Caco-2 (cell line): ENCODE data around the gene MICAL3. TPM values are rescaled to one million over a fixed set of nuclear protein-coding genes. Genes with fewer than 3 reads are reported as not detected.
A peak's percentile ranks its signal among the peaks of the same experiment; 100 is the strongest.
"Not testable (repeated sequence)": the region's sequence is repeated elsewhere in the genome, so short reads cannot be mapped to it uniquely, and the experiment has no call there.

Experiments used
- BruUV-seq: library from RNA; stranded (reverse); fragments of 400-500 nt; replicated peaks from 2 replicates; lab custom pipeline; 2021; lab: Mats Ljungman, UMichigan
- CTCF ChIA-PET: fragments of 300-600 bp; sonication (Branson Sonifier 250); formaldehyde crosslinking; loops from one replicate; lab custom pipeline; 2022; ENCODE audit warnings: antibody characterized with exemption; lab: Charles Lee
- POLR2A ChIA-PET: fragments of 300-600 bp; sonication (Branson Sonifier 250); formaldehyde crosslinking; loops from one replicate; lab custom pipeline; 2022; ENCODE audit warnings: antibody characterized with exemption; lab: Charles Lee
- DNase-seq, 2 experiments: peaks; one replicate each; pipeline versions ENCODE4 v3.0.0 to v3.0.0-alpha.2; 2020 to 2022
- H3K27me3 ChIP-seq: replicated peaks from 2 replicates; pipeline ENCODE4 v1.6.0; 2011; ENCODE audit warnings: low read length; ENCODE audit not compliant: control insufficient read depth, insufficient read depth
- H3K36me3 ChIP-seq: 2 replicates; pipeline ENCODE4 v1.5.1; 2011; ENCODE audit warnings: low read length; ENCODE audit not compliant: control insufficient read depth, insufficient read depth
- H3K4me1 ChIP-seq: fragments of 250-450 bp; sonication (Bioruptor Pico); 2 replicates; pipeline ENCODE4 v1.5.1; 2020; ENCODE audit warnings: mild to moderate bottlenecking
- H3K4me3 ChIP-seq: 2 replicates; pipeline ENCODE4 v1.5.1; 2011; ENCODE audit warnings: low read depth, mild to moderate bottlenecking, control low read depth, low read length
- H3K9me3 ChIP-seq: fragments of 250-450 bp; sonication (Bioruptor Pico); 2 replicates; pipeline ENCODE4 v1.5.1; 2020; ENCODE audit warnings: mild to moderate bottlenecking, moderate library complexity
- H3K27ac Mint-ChIP-seq: one replicate; pipeline ENCODE4 v1.8.0; 2022; ENCODE audit warnings: mixed read lengths; ENCODE audit not compliant: unreplicated experiment
- H3K27me3 Mint-ChIP-seq: one replicate; pipeline ENCODE4 v1.8.0; 2022; ENCODE audit warnings: mixed read lengths; ENCODE audit not compliant: insufficient read depth, unreplicated experiment
- H3K36me3 Mint-ChIP-seq: one replicate; pipeline ENCODE4 v1.8.0; 2022; ENCODE audit warnings: mild to moderate bottlenecking, mixed read lengths; ENCODE audit not compliant: insufficient read depth, unreplicated experiment
- H3K4me1 Mint-ChIP-seq: one replicate; pipeline ENCODE4 v1.8.0; 2022; ENCODE audit warnings: low read depth, mixed read lengths; ENCODE audit not compliant: unreplicated experiment
- H3K4me3 Mint-ChIP-seq: one replicate; pipeline ENCODE4 v1.8.0; 2022; ENCODE audit warnings: mild to moderate bottlenecking, moderate library complexity, mixed read lengths; ENCODE audit not compliant: unreplicated experiment
- H3K9me3 Mint-ChIP-seq: one replicate; pipeline ENCODE4 v1.8.0; 2022; ENCODE audit warnings: mixed read lengths; ENCODE audit not compliant: unreplicated experiment
- CTCF ChIP-seq, 2 experiments: fragments of 200-600 bp in 1 of 2; IDR thresholded peaks; 1 replicate in 1 of 2; 2 replicates in 1 of 2; pipeline versions ENCODE4 v1.5.1 to v1.8.0; 2011 to 2022; ENCODE audit warnings: antibody characterized with exemption in 1 of 2, control low read depth in 1 of 2, inconsistent platforms in 1 of 2, low read depth in 1 of 2, low read length in 1 of 2, mild to moderate bottlenecking in 1 of 2, moderate library complexity in 1 of 2; ENCODE audit not compliant: insufficient read depth in 1 of 2, severe bottlenecking in 1 of 2, unreplicated experiment in 1 of 2
- intact Hi-C: fragments of 100-400 bp; cut with micrococcal nuclease; formaldehyde crosslinking; loops from one replicate; pipeline ENCODE4 v1.10.0; 2022; ENCODE audit not compliant: unreplicated experiment
- total RNA-seq: library from RNA; stranded (reverse); gene quantifications from 2 replicates; pipeline ENCODE4 v1.2.3, GENCODE V29; 2022

MICAL3 gene
- total RNA-seq, 1 experiment from 2014 or later = 65.6 TPM

GRCh38 chr22:18071968-18072310 is 47.6 kb upstream of the MICAL3 start:
- no peaks in the 10 kb centered on the region for H3K9me3 ChIP-seq
- intact Hi-C loops = no loop called here
- no peak for DNase-seq
- CTCF ChIA-PET = interaction anchor here (0.5 kb wide), 1 partner anchor 34 kb away, joined by 3 read pairs; no protein-coding TSS in a partner anchor
- POLR2A ChIA-PET = no interaction called here
- H3K4me1 ChIP-seq = peaks cover 54% of the 10 kb centered on the region
- Mint-ChIP-seq H3K27ac (no peak overlapping the region), H3K27me3 (no peaks in the 10 kb centered on the region), H3K4me3 (no peak overlapping the region), H3K36me3 (no peaks in the 10 kb centered on the region), H3K4me1 (peaks cover 38% of the 10 kb centered on the region), H3K9me3 (peaks cover 7% of the 10 kb centered on the region)
- BruUV-seq = no TSS peak
- no peak overlapping the region for H3K4me3 ChIP-seq
- no peaks in the 10 kb centered on the region for H3K36me3 ChIP-seq
- H3K27me3 ChIP-seq = no peaks in the 10 kb centered on the region
- no peak for TF ChIP-seq CTCF (IDR thresholded peaks at IDR 0.05; ENCODE audit: insufficient read depth in 1 of 2, low read depth in 1 of 2, low read length in 1 of 2, severe bottlenecking in 1 of 2, unreplicated experiment in 1 of 2)

DNA sequence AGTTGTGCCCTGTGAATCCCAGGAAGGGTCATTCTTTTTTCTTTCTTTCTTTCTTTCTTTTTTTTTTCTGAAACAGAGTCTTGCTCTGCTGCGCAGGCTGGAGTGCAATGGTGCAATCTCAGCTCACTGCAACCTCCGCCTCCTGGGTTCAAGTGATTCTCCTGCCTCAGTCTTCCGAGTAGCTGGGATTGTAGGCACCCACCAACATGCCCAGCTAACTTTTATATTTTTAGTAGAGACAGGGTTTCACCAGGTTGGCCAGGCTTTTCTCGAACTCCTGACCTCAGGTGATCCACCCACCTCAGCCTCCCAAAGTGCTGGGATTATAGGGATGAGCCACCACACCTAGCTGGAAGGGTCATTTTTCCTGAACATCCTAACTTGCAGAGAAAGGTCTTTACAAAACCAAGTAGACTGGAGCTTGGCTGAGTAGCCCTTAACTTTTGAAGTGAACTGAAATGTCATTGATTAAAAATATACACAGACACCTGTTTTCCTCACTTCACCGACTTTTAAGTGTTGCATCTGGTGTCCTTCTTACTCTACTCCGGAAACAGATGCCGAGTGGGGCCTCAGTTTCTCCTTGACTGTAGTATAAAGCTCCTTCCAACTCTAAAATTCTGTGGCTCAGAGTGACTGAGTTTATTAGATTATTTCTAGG is 47.1 kb upstream of the MICAL3 start:
- H3K9me3 Mint-ChIP-seq, POLR2A ChIA-PET, intact Hi-C loops, H3K4me3 Mint-ChIP-seq, H3K4me3 ChIP-seq, H3K27me3 ChIP-seq, H3K27me3 Mint-ChIP-seq, BruUV-seq, H3K36me3 Mint-ChIP-seq, DNase-seq, H3K9me3 ChIP-seq, H3K36me3 ChIP-seq: not testable (repeated sequence)
- peaks cover 49% of the 10 kb centered on the region for H3K4me1 ChIP-seq
- Mint-ChIP-seq H3K27ac (peak overlapping the region; percentile 51), H3K4me1 (peaks cover 37% of the 10 kb centered on the region)
- CTCF ChIA-PET = interaction anchor here (0.5 kb wide), 1 partner anchor 33 kb away, joined by 3 read pairs; no protein-coding TSS in a partner anchor

DNA sequence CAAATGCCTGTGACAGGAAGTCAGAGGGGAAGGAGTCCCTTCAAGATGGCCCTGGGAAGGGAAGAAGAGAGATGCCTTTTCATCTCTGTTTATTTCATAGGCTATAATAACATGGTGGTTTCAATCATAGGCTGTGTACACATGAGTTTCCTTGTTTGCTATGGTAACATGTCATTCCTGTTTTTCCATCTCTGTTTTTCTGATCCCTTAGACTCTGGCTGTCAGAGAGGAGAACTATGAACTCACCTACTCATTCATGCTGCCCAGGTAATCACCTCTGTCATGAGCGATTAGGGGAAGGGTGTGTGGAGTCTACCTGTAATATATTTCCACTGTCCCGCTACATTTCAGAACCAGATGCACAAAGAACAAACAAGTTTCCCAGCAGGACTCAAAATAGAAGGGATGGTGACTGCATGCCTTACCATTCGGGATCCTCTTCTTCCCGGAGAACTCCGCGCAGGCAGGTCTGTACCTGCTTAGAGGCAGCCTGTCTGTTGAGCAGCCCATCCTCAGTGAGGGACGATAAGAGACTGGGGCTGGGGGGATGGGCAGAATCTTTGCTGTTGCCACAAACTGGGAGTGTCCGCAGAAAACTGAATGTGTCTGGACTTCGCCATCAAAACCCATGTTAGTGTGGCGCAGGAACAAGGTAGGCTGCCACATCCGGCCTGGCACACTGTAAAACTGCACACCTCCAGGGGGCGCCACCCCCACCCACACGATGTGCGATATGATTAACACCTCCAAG is 46.4 kb upstream of the MICAL3 start:
- POLR2A ChIA-PET = no interaction called here
- no peaks in the 10 kb centered on the region for H3K36me3 ChIP-seq
- peaks cover 8% of the 10 kb centered on the region for H3K9me3 Mint-ChIP-seq
- BruUV-seq = no TSS peak
- H3K27me3 ChIP-seq = no peaks in the 10 kb centered on the region
- H3K4me3 ChIP-seq = no peak overlapping the region
- CTCF ChIA-PET = no interaction called here
- no peaks in the 10 kb centered on the region for H3K36me3 Mint-ChIP-seq
- peaks cover 44% of the 10 kb centered on the region for H3K4me1 ChIP-seq
- peak overlapping the region; percentile 7 for H3K4me3 Mint-ChIP-seq
- DNase-seq = peak in 1 of 2 experiments; percentile 43
- peak; percentile 54 to 55 for TF ChIP-seq CTCF (IDR thresholded peaks at IDR 0.05; ENCODE audit: insufficient read depth in 1 of 2, low read depth in 1 of 2, low read length in 1 of 2, severe bottlenecking in 1 of 2, unreplicated experiment in 1 of 2)
- intact Hi-C loops = no loop called here
- no peaks in the 10 kb centered on the region for H3K9me3 ChIP-seq
- H3K27ac Mint-ChIP-seq = peak overlapping the region; percentile 51
- peaks cover 35% of the 10 kb centered on the region for H3K4me1 Mint-ChIP-seq
- H3K27me3 Mint-ChIP-seq = no peaks in the 10 kb centered on the region
